ENCODE data around the gene RBBP5.

DNA sequence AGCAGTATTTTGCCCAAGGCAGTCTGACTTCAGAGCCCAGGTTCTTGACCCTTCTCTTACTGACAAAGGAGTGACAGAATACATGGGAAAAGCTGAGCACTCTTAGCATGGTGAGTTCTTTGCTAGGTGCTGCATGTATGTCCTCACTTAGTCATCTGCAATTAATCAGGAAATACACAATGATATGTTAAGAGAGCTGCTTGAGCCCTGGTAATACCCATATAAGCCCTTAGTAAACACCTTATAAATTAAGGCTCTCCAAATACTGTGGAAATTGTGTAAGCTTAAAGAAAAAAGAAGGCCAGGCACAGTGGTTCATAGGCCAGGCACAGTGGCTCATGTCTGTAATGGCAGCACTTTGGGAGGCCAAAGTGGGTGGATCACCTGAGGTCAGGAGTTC is 23.5 kb downstream of the RBBP5 start:
- TF ChIP-seq POLR2A (IDR thresholded peaks at IDR 0.05), result no peak
- TF ChIP-seq, protein P1, sequence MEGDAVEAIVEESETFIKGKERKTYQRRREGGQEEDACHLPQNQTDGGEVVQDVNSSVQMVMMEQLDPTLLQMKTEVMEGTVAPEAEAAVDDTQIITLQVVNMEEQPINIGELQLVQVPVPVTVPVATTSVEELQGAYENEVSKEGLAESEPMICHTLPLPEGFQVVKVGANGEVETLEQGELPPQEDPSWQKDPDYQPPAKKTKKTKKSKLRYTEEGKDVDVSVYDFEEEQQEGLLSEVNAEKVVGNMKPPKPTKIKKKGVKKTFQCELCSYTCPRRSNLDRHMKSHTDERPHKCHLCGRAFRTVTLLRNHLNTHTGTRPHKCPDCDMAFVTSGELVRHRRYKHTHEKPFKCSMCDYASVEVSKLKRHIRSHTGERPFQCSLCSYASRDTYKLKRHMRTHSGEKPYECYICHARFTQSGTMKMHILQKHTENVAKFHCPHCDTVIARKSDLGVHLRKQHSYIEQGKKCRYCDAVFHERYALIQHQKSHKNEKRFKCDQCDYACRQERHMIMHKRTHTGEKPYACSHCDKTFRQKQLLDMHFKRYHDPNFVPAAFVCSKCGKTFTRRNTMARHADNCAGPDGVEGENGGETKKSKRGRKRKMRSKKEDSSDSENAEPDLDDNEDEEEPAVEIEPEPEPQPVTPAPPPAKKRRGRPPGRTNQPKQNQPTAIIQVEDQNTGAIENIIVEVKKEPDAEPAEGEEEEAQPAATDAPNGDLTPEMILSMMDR (IDR thresholded peaks at IDR 0.05), result no peak

Data from prostate gland (tissue), 2 donors.